Femur (tissue), 1 donor: ENCODE measurements around the gene ELF5.

Source experiments
- DNase-seq: peaks from one replicate; pipeline ENCODE4 v3.0.0-alpha.2; 2017

Gene ELF5

GRCh38 chr11:34490304-34490703 is 23.3 kb downstream of the ELF5 start:
- DNase-seq = no peak

- DNase-seq = no peak
Observed at GRCh38 chr11:34488855-34489557, 24.6 kb downstream of the ELF5 start.

- no peak for DNase-seq
Observed at GRCh38 chr11:34487430-34487829, 26.2 kb downstream of the ELF5 start.

- DNase-seq = no peak
Observed at GRCh38 chr11:34483106-34483874, 30.3 kb downstream of the ELF5 start.

- DNase-seq = no peak
Observed at GRCh38 chr11:34481307-34481706, 32.3 kb downstream of the ELF5 start.

- no peak for DNase-seq
Observed at GRCh38 chr11:34480314-34480713, 33.3 kb downstream of the ELF5 start.

- no peak for DNase-seq
Observed at GRCh38 chr11:34478845-34479663, 34.5 kb downstream of the ELF5 start.

GRCh38 chr11:34476849-34477248 is 36.7 kb downstream of the ELF5 start:
- no peak for DNase-seq

GRCh38 chr11:34475656-34476055 is 37.9 kb downstream of the ELF5 start:
- DNase-seq = no peak

- no peak for DNase-seq
Observed at GRCh38 chr11:34473603-34474169, 39.9 kb downstream of the ELF5 start.

- no peak for DNase-seq
Observed at GRCh38 chr11:34468209-34468841, 45.3 kb downstream of the ELF5 start.

GRCh38 chr11:34466802-34467488 is 46.6 kb downstream of the ELF5 start:
- DNase-seq = no peak

GRCh38 chr11:34464591-34465051 is 49.0 kb downstream of the ELF5 start:
- DNase-seq = no peak

- no peak for DNase-seq
Observed at GRCh38 chr11:34461215-34461614, 52.4 kb downstream of the ELF5 start.

- no peak for DNase-seq
Observed at GRCh38 chr11:34460278-34460677, 53.3 kb downstream of the ELF5 start.

- no peak for DNase-seq
Observed at GRCh38 chr11:34459507-34460162, 54.0 kb downstream of the ELF5 start.

- no peak for DNase-seq
Observed at GRCh38 chr11:34458525-34458924, 55.1 kb downstream of the ELF5 start.

- DNase-seq = no peak
Observed at GRCh38 chr11:34457607-34458006, 56.0 kb downstream of the ELF5 start.

GRCh38 chr11:34454308-34455032 is 59.1 kb downstream of the ELF5 start:
- DNase-seq = no peak

- DNase-seq = no peak
Observed at GRCh38 chr11:34451053-34451452, 62.5 kb downstream of the ELF5 start.

GRCh38 chr11:34449013-34449412 is 64.6 kb downstream of the ELF5 start:
- no peak for DNase-seq
